OCI-LY7 (cell line): ENCODE measurements around the gene FUT7.

Experiments used
- EZH2phosphoT487 ChIP-seq: fragments of 200-600 bp; sonication (generic); IDR thresholded peaks from 2 replicates; pipeline ENCODE4 v1.6.1; 2018; ENCODE audit warnings: low read depth, borderline replicate concordance, mild to moderate bottlenecking, mixed run types, antibody characterized with exemption, low read length, moderate library complexity, mixed read lengths
- TF ChIP-seq, protein P1 (sequence below): fragments of 200-600 bp; sonication (generic); conservative IDR thresholded peaks from 2 replicates; pipeline ENCODE4 v1.5.1; 2014; ENCODE audit warnings: mild to moderate bottlenecking, antibody characterized with exemption, low read length, moderate library complexity, mixed read lengths

DNA sequence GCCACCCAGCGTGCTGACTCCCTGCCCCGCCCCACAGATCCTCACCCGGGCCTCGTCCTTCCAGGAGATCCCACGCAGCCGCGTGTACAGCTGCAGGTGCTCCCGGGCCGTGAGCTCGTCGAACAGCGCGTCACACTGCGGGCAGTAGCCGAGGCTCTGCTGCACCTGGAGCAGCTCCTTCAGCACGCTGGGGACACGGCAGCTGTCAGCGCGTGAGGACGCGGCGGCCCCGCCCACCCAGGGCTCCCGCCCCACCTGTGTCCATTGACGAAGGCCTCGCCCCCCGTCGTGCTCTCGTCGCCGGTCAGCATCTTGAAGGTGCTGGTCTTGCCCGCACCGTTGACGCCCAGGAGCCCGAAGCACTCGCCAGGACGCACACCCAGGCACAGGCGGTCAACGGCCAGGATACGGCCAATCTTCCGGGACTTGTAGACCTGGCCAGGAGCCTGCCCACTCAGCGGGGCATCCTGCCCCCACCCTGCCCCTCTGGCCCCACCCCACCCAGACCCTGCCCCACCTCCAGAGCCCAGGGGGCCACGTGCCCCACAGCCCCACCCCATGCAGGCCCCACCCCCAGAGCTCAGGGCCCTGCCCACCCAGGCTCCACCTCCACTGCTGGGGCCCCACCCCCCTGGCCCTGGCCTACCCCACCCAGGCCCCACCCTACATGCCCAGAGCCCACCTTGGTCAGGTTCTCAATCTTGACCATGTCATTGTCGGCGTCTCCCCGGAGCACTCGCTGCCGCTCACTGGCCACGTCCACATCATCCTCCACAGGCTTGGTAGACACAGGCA is 21.8 kb downstream of the FUT7 start:
- TF ChIP-seq, protein P1, sequence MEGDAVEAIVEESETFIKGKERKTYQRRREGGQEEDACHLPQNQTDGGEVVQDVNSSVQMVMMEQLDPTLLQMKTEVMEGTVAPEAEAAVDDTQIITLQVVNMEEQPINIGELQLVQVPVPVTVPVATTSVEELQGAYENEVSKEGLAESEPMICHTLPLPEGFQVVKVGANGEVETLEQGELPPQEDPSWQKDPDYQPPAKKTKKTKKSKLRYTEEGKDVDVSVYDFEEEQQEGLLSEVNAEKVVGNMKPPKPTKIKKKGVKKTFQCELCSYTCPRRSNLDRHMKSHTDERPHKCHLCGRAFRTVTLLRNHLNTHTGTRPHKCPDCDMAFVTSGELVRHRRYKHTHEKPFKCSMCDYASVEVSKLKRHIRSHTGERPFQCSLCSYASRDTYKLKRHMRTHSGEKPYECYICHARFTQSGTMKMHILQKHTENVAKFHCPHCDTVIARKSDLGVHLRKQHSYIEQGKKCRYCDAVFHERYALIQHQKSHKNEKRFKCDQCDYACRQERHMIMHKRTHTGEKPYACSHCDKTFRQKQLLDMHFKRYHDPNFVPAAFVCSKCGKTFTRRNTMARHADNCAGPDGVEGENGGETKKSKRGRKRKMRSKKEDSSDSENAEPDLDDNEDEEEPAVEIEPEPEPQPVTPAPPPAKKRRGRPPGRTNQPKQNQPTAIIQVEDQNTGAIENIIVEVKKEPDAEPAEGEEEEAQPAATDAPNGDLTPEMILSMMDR, result no peak
- no peak for TF ChIP-seq EZH2phosphoT487
